ES-I3 (cell line): ENCODE measurements around the gene CLEC18A.
"Not testable (repeated sequence)": the region's sequence is repeated elsewhere in the genome, so short reads cannot be mapped to it uniquely, and the experiment has no call there.

Source experiments
- H3K36me3 ChIP-seq: 2 replicates; pipeline ENCODE4 v1.6.1; 2013; ENCODE audit warnings: mild to moderate bottlenecking, low read length, control low read depth, moderate library complexity; ENCODE audit not compliant: insufficient read depth
- H3K4me1 ChIP-seq: 2 replicates; pipeline ENCODE4 v1.6.1; 2013; ENCODE audit warnings: mild to moderate bottlenecking, control low read depth, low read length; ENCODE audit not compliant: insufficient read depth
- H3K9ac ChIP-seq: 2 replicates; pipeline ENCODE4 v1.6.1; 2013; ENCODE audit warnings: low read depth, mild to moderate bottlenecking, low read length, moderate library complexity
- H3K9me3 ChIP-seq: 2 replicates; pipeline ENCODE4 v1.6.1; 2013; ENCODE audit warnings: mild to moderate bottlenecking, low read length, moderate library complexity; ENCODE audit not compliant: control insufficient read depth, insufficient read depth

CLEC18A gene

DNA sequence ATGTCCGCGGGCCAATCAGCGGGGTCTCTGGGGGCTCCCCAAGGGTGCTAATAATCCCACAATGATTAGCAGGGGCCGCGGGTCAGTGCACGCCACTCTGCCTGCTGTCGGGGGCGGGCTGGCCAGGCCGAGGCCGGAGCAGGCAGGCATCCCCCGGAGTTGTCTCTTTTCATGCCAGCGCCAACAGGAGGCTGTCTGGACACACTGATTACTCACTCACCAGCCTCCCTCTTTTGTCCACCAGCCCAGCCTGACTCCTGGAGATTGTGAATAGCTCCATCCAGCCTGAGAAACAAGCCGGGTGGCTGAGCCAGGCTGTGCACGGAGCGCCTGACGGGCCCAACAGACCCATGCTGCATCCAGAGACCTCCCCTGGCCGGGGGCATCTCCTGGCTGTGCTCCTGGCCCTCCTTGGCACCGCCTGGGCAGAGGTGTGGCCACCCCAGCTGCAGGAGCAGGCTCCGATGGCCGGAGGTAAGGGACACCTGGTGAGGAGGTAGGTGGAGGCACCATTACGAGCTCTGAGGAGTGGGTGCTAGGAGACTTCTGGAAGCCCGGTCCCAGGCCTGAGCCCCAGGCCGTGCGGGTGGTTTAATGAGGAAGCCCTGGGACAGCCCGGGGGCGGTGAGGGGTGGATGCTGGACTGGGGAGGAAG, at the start of gene CLEC18A:
CLEC18A (plus strand) TSS at position 318 of the 655 bp plus-strand sequence; CDS start at position 351, 33 bp downstream.
- not testable (repeated sequence) for H3K9me3 ChIP-seq, H3K36me3 ChIP-seq, H3K9ac ChIP-seq, H3K4me1 ChIP-seq

DNA sequence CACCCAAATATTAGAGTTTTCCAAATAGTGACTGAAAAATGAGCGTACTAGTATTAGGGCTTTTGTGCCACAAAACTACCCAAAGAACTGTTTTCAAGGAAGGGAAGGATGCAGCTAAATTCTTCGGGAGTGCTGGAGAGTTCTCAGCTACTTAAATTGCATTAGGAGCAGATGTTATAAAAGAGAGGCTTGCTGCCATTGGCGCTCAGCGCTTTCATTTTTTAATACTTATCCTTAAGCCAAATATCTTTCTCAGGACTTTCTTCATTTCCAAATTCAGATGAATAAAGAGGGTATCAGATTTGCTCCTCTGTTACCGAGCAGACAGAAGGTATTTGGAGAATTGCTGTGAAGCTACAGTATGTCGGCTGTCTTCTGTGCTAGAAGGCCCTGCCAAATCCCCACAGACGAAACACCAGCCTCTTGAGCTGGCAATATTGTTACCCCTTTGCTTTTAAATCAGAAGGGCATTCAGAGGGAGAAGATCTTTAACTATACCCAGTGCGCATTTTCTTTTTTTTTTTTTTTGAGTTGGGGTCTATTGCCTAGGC, 47.2 kb upstream of the CLEC18A start:
- no peak overlapping the region for H3K9ac ChIP-seq
- no peaks in the 10 kb centered on the region; the same call in 1 of the 2 replicates for H3K4me1 ChIP-seq
- H3K9me3 ChIP-seq: no peaks in the 10 kb centered on the region
- H3K36me3 ChIP-seq: no peaks in the 10 kb centered on the region

DNA sequence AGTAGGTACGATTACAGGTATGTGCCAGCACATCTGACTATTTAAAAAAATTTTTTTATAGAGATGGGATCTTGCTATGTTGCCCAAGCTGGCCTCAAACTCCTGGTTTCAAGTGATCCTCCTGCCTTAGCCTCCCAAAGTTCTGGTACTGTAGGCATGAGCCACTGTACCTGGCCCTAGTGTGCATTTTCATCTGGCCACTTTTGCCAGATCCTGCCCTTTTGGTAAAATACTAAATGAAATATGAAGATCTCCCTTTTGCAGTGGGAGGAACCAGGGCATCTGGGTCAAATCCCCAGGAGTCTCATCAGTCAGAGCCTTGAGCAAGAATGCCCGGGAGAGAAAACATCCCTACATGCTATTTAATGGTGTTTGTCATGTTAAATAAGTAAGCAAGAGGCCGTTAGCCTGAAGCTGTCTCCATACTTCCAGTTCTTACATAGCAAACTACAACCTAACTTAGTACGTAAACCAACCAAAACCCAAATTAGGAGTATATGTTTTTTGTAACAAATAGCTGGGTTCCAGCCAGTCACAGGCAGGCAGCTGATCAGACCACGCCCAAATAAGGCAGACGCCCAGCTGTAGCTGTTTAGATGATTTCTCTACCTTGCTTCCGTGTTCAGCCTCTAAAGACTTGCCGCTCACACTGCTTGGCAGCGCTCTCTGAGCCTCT, 46.5 kb upstream of the CLEC18A start:
- Histone ChIP-seq H3K4me1 (no peaks in the 10 kb centered on the region; the same call in 1 of the 2 replicates), H3K9me3 (no peaks in the 10 kb centered on the region), H3K9ac (no peak overlapping the region), H3K36me3 (no peaks in the 10 kb centered on the region)

DNA sequence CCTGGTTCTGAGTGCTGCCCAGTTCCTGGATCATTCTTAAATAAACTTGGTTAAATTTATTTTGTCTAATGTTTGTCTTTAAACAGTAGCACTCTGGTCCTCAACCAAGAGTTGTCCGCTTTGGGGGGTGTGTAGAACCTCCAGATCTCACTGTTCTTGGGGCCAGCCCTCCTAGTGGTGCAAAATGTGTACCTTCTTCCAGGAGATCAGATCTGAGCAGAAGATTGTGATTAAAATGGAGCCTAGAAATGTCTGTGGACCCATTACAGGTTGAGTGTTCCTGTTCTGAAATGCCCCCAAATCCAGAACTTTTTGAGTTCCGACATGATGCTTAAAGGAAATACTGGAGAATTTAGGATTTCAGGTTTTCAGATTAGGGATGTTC, 46.0 kb upstream of the CLEC18A start:
- Histone ChIP-seq H3K4me1 (no peaks in the 10 kb centered on the region; the same call in 1 of the 2 replicates), H3K36me3 (no peaks in the 10 kb centered on the region), H3K9me3 (no peaks in the 10 kb centered on the region), H3K9ac (no peak overlapping the region)

DNA sequence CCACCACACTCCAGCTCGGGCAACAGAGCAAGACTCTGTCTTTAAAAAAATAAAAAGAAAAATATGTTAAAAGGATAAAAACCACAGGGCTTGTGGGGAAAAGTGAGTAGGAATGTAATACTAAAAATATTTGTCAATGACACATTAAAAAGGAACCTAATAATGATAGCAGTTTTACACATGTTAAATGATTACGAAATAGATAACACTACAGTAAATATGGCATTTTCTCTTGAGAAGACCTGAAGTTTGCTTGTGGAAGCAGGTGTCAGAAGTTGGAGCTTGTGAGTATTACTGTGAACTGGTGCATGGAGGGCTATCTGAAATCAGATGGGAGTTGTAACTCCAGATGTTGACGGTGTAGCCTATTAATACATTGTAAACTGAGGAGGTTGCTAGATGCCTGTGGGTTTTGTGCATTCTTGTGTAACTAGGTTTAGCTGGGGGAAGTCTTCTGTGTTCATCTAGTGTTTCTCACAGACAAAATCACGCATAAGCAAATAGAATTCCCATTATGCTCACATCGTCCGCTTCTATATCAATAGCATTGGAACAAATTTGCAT, 44.2 kb upstream of the CLEC18A start:
- Histone ChIP-seq H3K9me3 (no peaks in the 10 kb centered on the region), H3K9ac (no peak overlapping the region), H3K4me1 (no peaks in the 10 kb centered on the region; the same call in 1 of the 2 replicates), H3K36me3 (no peaks in the 10 kb centered on the region)

DNA sequence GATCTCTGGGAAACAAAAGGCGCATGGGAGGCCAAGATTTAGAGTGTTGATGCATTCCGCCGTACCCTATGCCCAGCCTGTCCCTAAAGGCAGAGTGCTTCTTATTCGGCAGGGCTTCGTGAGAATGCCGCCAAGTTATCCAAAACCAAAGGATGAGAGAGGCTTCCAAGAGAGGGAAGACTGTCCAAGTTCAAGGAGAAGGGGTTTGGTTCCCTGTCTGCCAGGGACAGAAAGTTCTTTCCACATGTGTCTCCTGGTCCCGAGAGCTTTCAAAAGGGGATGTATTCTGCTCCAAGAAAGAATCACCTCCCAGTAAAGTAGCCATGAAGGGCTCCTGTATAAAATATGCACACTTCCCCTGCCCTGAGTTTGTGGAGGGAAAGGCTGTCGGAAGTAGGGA, 42.1 kb upstream of the CLEC18A start:
- Histone ChIP-seq H3K9ac (no peak overlapping the region), H3K9me3 (no peaks in the 10 kb centered on the region), H3K36me3 (no peaks in the 10 kb centered on the region), H3K4me1 (no peaks in the 10 kb centered on the region; the same call in 1 of the 2 replicates)

DNA sequence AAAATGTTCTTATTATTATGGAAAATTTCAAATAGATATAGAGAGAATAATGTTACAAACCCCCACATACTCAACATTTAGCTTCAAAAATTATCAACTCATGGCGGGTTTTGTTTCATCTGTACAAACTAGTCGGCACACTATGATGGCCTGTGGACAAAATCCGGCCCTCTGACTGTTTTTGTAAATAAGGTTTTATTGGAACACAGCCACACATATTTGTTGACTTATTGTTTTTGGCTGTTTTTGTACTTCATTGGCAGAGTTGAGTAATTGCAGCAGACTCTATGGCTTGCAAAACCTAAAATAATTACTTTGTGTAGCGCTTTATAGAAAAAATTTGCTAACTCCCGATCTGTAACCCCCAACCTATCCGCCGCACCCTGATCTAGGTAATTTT, 41.4 kb upstream of the CLEC18A start:
- Histone ChIP-seq H3K4me1 (no peaks in the 10 kb centered on the region; the same call in 1 of the 2 replicates), H3K9ac (no peak overlapping the region), H3K36me3 (no peaks in the 10 kb centered on the region), H3K9me3 (no peaks in the 10 kb centered on the region)

DNA sequence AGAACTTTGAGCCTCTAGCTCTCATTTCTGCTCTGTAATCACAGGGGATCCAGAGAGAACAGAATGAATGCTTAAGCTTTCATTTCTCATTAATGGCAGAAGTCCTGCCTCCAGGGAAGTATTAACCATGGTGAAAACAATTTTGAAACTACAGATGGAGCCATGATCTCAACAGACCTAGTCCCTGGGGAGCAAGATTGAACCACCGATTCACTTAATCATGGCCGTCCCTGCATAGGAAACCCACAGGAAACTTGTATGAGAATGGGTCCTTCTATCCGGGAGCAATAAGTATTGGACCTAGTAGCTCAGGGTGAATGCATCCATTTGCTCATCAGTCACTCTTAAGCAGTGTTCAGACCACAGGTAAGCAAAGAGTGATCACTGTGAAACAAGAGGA, 40.2 kb upstream of the CLEC18A start:
- Histone ChIP-seq H3K9me3 (no peaks in the 10 kb centered on the region), H3K36me3 (no peaks in the 10 kb centered on the region), H3K9ac (no peak overlapping the region), H3K4me1 (no peaks in the 10 kb centered on the region)

DNA sequence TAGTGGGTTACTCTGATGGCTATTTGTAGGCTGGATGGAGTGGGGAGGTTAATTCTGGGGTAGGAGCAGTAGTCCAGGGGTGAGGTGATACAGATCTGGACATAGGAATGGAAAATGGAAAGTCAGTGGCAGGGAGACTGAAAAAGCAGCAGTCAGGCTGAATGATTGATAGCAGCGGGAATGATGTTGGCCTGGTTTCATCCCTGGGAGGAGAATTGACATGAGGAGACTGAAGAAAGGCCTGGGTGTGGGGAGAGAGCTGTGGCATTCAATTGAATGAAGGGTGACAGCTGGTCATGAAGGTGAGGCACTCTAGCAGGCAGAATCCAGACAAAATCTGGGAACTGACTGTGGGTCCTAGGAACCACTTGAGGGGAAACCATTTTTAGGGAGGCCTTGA, 34.7 kb upstream of the CLEC18A start:
- H3K9ac ChIP-seq: no peak overlapping the region
- no peaks in the 10 kb centered on the region for H3K9me3 ChIP-seq
- H3K36me3 ChIP-seq: no peaks in the 10 kb centered on the region
- peaks cover 14% of the 10 kb centered on the region for H3K4me1 ChIP-seq

DNA sequence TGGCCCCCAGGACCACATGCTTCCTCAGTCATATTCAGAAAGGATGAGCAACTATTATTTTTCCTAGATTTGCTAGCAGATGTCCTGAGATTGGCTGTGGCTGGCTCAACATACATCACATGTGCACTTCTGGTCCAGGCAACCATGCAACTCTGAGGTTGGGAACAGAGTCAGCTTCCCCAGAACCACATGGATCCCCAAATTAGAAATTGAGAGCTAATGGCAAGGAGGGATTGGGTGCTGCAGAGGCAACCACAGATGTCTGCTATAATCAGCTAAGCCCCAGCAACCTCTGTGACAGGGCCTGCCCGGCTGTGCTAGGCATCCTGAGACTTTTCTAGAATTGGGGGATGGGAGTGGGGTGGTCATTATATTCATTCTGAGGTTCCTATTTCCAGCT, 33.8 kb upstream of the CLEC18A start:
- H3K9ac ChIP-seq: peak overlapping the region; percentile 1; the same call in 1 of the 2 replicates
- H3K9me3 ChIP-seq: no peaks in the 10 kb centered on the region
- no peaks in the 10 kb centered on the region for H3K36me3 ChIP-seq
- H3K4me1 ChIP-seq: peaks cover 14% of the 10 kb centered on the region

DNA sequence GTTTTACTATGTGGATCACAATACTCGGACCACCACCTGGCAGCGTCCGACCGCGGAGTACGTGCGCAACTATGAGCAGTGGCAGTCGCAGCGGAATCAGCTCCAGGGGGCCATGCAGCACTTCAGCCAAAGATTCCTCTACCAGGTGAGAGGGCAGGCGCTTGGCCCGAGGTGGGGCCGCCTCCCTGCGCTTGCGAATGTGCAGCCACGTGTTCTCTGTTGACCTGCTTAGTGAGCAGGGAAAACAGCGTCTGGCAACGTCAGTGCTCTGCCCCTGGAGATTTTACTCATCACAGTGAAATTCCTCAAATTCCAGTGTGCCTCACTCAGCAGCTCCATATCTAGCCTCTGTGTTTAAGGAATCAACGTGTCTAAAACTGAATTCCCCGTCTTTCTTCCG, 33.4 kb upstream of the CLEC18A start:
- no peaks in the 10 kb centered on the region for H3K36me3 ChIP-seq
- H3K9ac ChIP-seq: peak overlapping the region; percentile 1; the same call in 1 of the 2 replicates

DNA sequence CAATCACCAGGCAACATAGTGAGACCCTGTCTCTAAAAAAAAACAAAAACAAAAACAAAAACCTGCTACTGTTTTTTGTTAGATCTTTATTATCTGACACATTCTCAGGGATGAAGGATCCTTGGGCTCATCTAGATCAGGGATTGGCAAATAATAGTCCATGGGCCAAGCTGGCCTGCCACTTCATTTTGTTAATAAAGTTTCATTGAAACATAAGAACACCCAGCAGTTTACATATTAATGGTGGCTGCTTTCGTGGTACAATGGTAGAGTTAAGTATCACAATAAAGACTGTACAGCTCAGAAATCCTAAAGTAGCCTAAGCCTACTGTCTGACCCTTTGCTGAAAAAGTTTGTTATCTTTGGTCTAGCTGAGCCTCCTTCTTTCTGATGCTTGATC, 32.9 kb upstream of the CLEC18A start:
- Histone ChIP-seq H3K9ac (peak overlapping the region; percentile 1; the same call in 1 of the 2 replicates), H3K4me1 (peaks cover 14% of the 10 kb centered on the region), H3K9me3 (no peaks in the 10 kb centered on the region), H3K36me3 (no peaks in the 10 kb centered on the region)

More for the DNA sequence above, 33.4 kb upstream of the CLEC18A start:
- Histone ChIP-seq H3K4me1 (peaks cover 14% of the 10 kb centered on the region), H3K9me3 (no peaks in the 10 kb centered on the region)

DNA sequence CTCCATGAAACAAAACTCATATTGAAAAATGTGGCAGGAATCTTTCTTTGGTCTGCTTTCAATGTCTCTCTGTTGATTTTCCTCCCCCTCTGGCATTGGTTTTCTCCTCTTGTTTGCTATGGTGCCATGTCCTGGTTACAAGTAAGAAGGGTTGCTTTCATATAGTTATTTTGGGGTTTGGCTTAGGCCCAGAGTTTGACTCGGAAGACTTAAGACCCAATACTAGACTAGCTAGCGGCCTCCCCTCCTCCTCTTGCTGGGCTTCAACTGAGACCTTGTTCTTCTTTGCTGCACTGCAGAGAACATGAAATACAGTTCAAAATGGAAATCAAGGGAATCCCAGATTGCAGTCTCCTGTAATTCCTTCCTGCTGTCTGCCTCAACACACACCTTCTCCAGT, 30.0 kb upstream of the CLEC18A start:
- Histone ChIP-seq H3K36me3 (no peaks in the 10 kb centered on the region), H3K9ac (no peak overlapping the region), H3K4me1 (peaks cover 34% of the 10 kb centered on the region), H3K9me3 (no peaks in the 10 kb centered on the region)

DNA sequence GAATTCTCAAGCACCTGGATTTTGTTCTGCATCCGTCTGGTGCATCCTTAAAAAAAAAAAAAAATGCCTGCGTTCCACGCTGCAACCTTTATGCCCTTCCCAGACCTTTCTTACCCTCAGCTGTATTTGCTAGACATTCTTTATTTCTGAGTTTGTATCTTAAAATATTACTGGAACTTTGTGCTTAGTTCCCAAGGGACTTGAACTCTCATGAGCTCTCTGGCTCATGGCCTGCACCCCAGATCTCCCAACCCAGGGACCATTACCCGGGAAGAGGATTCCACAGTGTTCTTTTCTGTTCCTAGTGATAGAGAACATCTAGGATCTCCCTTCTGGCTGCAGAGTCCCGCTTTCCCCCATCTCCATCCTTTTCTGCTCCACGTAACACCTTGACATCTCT, 28.9 kb upstream of the CLEC18A start:
- H3K4me1 ChIP-seq: peaks cover 32% of the 10 kb centered on the region
- H3K9me3 ChIP-seq: no peaks in the 10 kb centered on the region
- no peak overlapping the region for H3K9ac ChIP-seq
- no peaks in the 10 kb centered on the region for H3K36me3 ChIP-seq
